ENCODE results near the gene RAB30.

RAB30 gene

GRCh38 chr11:82998697-82999096, 73.0 kb downstream of the RAB30 start:
- Histone ChIP-seq H3K27me3 (ENCODE audit: low read depth, low read length) (no peaks in the 10 kb centered on the region), H3K79me2 (ENCODE audit: low read length) (peaks cover 98% of the 10 kb centered on the region), H3K9me3 (ENCODE audit: insufficient read depth, low read length) (no peaks in the 10 kb centered on the region), H2AFZ (ENCODE audit: low read depth, low read length) (no peak overlapping the region), H3K9ac (ENCODE audit: low read length) (peak overlapping the region; percentile 75; the same call in 1 of the 2 replicates), H3K4me2 (ENCODE audit: low read length) (peak overlapping the region; percentile 87), H3K36me3 (replicated peaks; ENCODE audit: low read depth, low read length) (peaks cover 43% of the 10 kb centered on the region), H3K4me3 (ENCODE audit: low read length) (peak overlapping the region; percentile 1; the same call in 1 of the 2 replicates), H3K27ac (ENCODE audit: low read length) (peak overlapping the region; percentile 95), H4K20me1 (ENCODE audit: insufficient read depth, low read length) (peaks cover 32% of the 10 kb centered on the region; the same call in 1 of the 2 replicates), H3K4me1 (ENCODE audit: low read length) (peaks cover 93% of the 10 kb centered on the region)
- TF ChIP-seq EZH2phosphoT487 (IDR thresholded peaks at IDR 0.05; ENCODE audit: low read depth) (no peak), CTCF (IDR thresholded peaks at IDR 0.05; ENCODE audit: low read depth, low read length) (no peak)

- peaks cover 98% of the 10 kb centered on the region for H3K79me2 ChIP-seq (ENCODE audit: low read length)
- H2AFZ ChIP-seq (ENCODE audit: low read depth, low read length) = no peak overlapping the region
- peaks cover 35% of the 10 kb centered on the region; the same call in 1 of the 2 replicates for H4K20me1 ChIP-seq (ENCODE audit: insufficient read depth, low read length)
- no peaks in the 10 kb centered on the region for H3K27me3 ChIP-seq (ENCODE audit: low read depth, low read length)
- peak overlapping the region; percentile 68 for H3K4me3 ChIP-seq (ENCODE audit: low read length)
- TF ChIP-seq CTCF (IDR thresholded peaks at IDR 0.05; ENCODE audit: low read depth, low read length) = no peak
- no peak for TF ChIP-seq EZH2phosphoT487 (IDR thresholded peaks at IDR 0.05; ENCODE audit: low read depth)
- H3K36me3 ChIP-seq (replicated peaks; ENCODE audit: low read depth, low read length) = peaks cover 51% of the 10 kb centered on the region
- H3K4me2 ChIP-seq (ENCODE audit: low read length) = peak overlapping the region; percentile 87
- peak overlapping the region; percentile 95 for H3K27ac ChIP-seq (ENCODE audit: low read length)
- peaks cover 97% of the 10 kb centered on the region for H3K4me1 ChIP-seq (ENCODE audit: low read length)
- no peaks in the 10 kb centered on the region for H3K9me3 ChIP-seq (ENCODE audit: insufficient read depth, low read length)
- peak overlapping the region; percentile 84 for H3K9ac ChIP-seq (ENCODE audit: low read length)
These were observed 74.6 kb downstream of the RAB30 start for GRCh38 chr11:82996966-82997606.

- peaks cover 98% of the 10 kb centered on the region for H3K79me2 ChIP-seq (ENCODE audit: low read length)
- H3K27me3 ChIP-seq (ENCODE audit: low read depth, low read length) = no peaks in the 10 kb centered on the region
- H4K20me1 ChIP-seq (ENCODE audit: insufficient read depth, low read length) = peaks cover 26% of the 10 kb centered on the region; the same call in 1 of the 2 replicates
- no peaks in the 10 kb centered on the region for H3K9me3 ChIP-seq (ENCODE audit: insufficient read depth, low read length)
- peak overlapping the region; percentile 95 for H3K27ac ChIP-seq (ENCODE audit: low read length)
- H3K4me3 ChIP-seq (ENCODE audit: low read length) = peak overlapping the region; percentile 68
- H3K4me1 ChIP-seq (ENCODE audit: low read length) = peaks cover 95% of the 10 kb centered on the region
- no peak overlapping the region for H2AFZ ChIP-seq (ENCODE audit: low read depth, low read length)
- peaks cover 50% of the 10 kb centered on the region for H3K36me3 ChIP-seq (replicated peaks; ENCODE audit: low read depth, low read length)
- H3K9ac ChIP-seq (ENCODE audit: low read length) = peak overlapping the region; percentile 84
- H3K4me2 ChIP-seq (ENCODE audit: low read length) = peak overlapping the region; percentile 87
- TF ChIP-seq CTCF (IDR thresholded peaks at IDR 0.05; ENCODE audit: low read depth, low read length) (no peak), EZH2phosphoT487 (IDR thresholded peaks at IDR 0.05; ENCODE audit: low read depth) (no peak)
These were observed 75.8 kb downstream of the RAB30 start for GRCh38 chr11:82995754-82996398.

- H3K9ac ChIP-seq (ENCODE audit: low read length) = peak overlapping the region; percentile 84
- H3K27me3 ChIP-seq (ENCODE audit: low read depth, low read length) = no peaks in the 10 kb centered on the region
- peak overlapping the region; percentile 87 for H3K4me2 ChIP-seq (ENCODE audit: low read length)
- H3K4me1 ChIP-seq (ENCODE audit: low read length) = peaks cover 96% of the 10 kb centered on the region
- peak overlapping the region; percentile 95 for H3K27ac ChIP-seq (ENCODE audit: low read length)
- peaks cover 54% of the 10 kb centered on the region for H3K36me3 ChIP-seq (replicated peaks; ENCODE audit: low read depth, low read length)
- H3K4me3 ChIP-seq (ENCODE audit: low read length) = peak overlapping the region; percentile 68
- TF ChIP-seq CTCF (IDR thresholded peaks at IDR 0.05; ENCODE audit: low read depth, low read length) (no peak), EZH2phosphoT487 (IDR thresholded peaks at IDR 0.05; ENCODE audit: low read depth) (no peak)
- H2AFZ ChIP-seq (ENCODE audit: low read depth, low read length) = no peak overlapping the region
- peaks cover 97% of the 10 kb centered on the region for H3K79me2 ChIP-seq (ENCODE audit: low read length)
- no peaks in the 10 kb centered on the region for H3K9me3 ChIP-seq (ENCODE audit: insufficient read depth, low read length)
- peaks cover 23% of the 10 kb centered on the region; the same call in 1 of the 2 replicates for H4K20me1 ChIP-seq (ENCODE audit: insufficient read depth, low read length)
These were observed 76.5 kb downstream of the RAB30 start for GRCh38 chr11:82995235-82995634.
